NCI-H446 treated with DMSO at 0.1 percent for 48 hours (cell line): ENCODE measurements around the gene SLC28A1.
A peak's percentile ranks its signal among the peaks of the same experiment; 100 is the strongest.
"Not testable (repeated sequence)": the region's sequence is repeated elsewhere in the genome, so short reads cannot be mapped to it uniquely, and the experiment has no call there.

Experiments used
- DNase-seq: peaks from one replicate; lab custom pipeline; 2025; lab: John Stamatoyannopoulos, UW

The SLC28A1 gene

GRCh38 chr15:84910928-84911623, 26.6 kb downstream of the SLC28A1 start:
- no peak for DNase-seq

- DNase-seq = no peak
These were observed 27.6 kb downstream of the SLC28A1 start for GRCh38 chr15:84911879-84912660.

GRCh38 chr15:84913360-84913723, 28.9 kb downstream of the SLC28A1 start:
- DNase-seq = no peak

- no peak for DNase-seq
These were observed 29.9 kb downstream of the SLC28A1 start for GRCh38 chr15:84914351-84914750.

GRCh38 chr15:84914909-84915605, 30.6 kb downstream of the SLC28A1 start:
- no peak for DNase-seq

- DNase-seq = no peak
These were observed 31.1 kb downstream of the SLC28A1 start for GRCh38 chr15:84915606-84915958.

- no peak for DNase-seq
These were observed 33.0 kb downstream of the SLC28A1 start for GRCh38 chr15:84917452-84917851.

- DNase-seq = no peak
These were observed 34.7 kb downstream of the SLC28A1 start for GRCh38 chr15:84919106-84919667.

GRCh38 chr15:84921121-84921520, 36.7 kb downstream of the SLC28A1 start:
- DNase-seq = peak; percentile 51

- no peak for DNase-seq
These were observed 38.1 kb downstream of the SLC28A1 start for GRCh38 chr15:84922530-84922929.

GRCh38 chr15:84924077-84924731, 39.7 kb downstream of the SLC28A1 start:
- DNase-seq = no peak

- not testable (repeated sequence) for DNase-seq
These were observed 40.5 kb downstream of the SLC28A1 start for GRCh38 chr15:84924821-84925569.

GRCh38 chr15:84925906-84926305, 41.4 kb downstream of the SLC28A1 start:
- DNase-seq = no peak

GRCh38 chr15:84926491-84927230, 42.2 kb downstream of the SLC28A1 start:
- no peak for DNase-seq

GRCh38 chr15:84928843-84929168, 44.3 kb downstream of the SLC28A1 start:
- DNase-seq = no peak

GRCh38 chr15:84929795-84930603, 45.5 kb downstream of the SLC28A1 start:
- no peak for DNase-seq

GRCh38 chr15:84934942-84935729, 50.7 kb downstream of the SLC28A1 start:
- no peak for DNase-seq

GRCh38 chr15:84937144-84937543, 52.7 kb downstream of the SLC28A1 start:
- no peak for DNase-seq

- no peak for DNase-seq
These were observed 54.3 kb downstream of the SLC28A1 start for GRCh38 chr15:84938726-84939125.
